NCI-H2196 (cell line): ENCODE results near the gene GARIN5A.

Experiments used
- DNase-seq: peaks from one replicate; lab custom pipeline; 2025; ENCODE audit not compliant: unreplicated experiment; lab: John Stamatoyannopoulos, UW

The GARIN5A gene

DNA sequence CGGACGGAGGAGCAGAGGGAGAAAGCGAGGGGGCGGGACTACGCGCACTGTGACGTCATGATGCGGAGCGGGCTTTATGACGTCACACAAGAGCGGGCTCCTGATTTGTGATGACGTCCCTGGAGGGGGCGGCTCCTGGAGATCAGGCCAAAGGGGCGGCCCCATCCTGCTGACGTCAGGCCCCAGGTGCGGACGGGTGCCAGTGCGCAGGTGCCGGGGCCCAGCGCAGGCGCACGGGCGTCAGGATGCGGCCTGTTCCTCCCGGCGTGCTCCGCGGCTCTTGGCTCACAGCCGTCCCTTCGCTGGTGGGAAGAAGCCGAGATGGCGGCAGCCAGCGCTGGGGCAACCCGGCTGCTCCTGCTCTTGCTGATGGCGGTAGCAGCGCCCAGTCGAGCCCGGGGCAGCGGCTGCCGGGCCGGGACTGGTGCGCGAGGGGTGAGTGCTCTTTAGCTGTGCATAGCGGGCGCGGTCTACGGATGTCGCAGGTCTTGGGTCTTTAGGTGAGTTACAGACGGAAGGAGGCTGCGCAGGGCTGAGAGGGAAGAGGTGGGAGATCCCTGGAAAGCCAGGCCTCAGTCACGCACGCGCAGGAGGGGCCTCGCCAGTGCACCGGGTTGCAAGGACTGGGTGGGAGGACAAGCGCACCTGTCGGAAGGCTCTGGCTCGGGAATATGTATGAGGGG is at the start of gene GARIN5A, which contains the start of gene EMC10:
GARIN5A (minus strand) TSS at position 625 of the 683 bp plus-strand sequence; CDS start at position 165, 460 bp downstream.
EMC10 (plus strand) TSS at position 284 of the 683 bp plus-strand sequence; CDS start at position 322, 38 bp downstream.
- DNase-seq: peak; percentile 95

DNA sequence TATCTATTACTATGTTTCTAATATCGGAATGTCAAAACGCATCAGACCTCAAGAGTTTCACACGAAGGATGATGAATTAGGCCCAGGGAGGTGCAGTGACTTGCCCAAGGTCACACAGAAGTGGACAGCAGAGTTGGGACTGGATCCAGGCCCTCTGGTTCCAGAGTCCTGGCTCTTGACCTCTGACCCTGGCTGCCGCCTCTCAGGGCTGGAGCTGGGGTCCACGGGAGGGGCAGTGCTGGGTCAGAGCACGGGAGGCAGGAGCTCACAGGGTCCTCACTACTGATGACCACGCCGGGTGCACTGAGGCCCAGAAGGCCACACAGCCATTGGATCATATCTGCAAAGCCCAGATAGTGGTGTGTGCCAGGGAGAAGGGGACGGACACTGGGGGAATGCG is 46.2 kb upstream of the GARIN5A start:
- DNase-seq: no peak

DNA sequence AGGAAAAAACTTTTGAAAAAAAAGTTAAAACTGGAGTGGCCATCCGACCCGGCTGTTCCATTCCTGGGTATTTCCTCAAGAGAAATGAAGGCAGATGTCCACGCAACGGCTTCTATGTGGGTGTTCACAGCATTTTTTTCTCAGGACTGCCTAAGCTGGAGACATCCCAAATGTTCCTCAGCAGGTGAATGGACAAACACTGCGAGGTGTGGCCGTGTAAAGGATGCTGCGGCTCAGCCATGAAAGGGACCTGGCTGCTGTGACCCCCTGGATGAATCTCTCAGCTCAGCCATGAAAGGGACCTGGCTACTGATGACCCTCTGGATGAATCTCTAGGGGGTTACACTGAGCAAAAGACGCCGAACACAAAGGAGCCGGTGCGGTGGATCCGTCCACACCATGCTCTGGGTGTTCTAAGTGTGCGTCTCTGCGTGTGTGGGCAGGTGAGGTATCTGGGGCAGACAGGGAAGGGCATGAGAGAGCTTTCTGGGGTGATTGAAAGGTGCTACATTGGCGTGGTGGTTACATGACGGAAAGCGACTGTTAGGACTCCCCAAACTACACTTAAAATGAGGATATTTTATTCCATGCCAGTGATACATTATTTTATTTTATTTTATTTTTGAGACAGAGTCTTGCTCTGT is 44.3 kb upstream of the GARIN5A start:
- DNase-seq: no peak

DNA sequence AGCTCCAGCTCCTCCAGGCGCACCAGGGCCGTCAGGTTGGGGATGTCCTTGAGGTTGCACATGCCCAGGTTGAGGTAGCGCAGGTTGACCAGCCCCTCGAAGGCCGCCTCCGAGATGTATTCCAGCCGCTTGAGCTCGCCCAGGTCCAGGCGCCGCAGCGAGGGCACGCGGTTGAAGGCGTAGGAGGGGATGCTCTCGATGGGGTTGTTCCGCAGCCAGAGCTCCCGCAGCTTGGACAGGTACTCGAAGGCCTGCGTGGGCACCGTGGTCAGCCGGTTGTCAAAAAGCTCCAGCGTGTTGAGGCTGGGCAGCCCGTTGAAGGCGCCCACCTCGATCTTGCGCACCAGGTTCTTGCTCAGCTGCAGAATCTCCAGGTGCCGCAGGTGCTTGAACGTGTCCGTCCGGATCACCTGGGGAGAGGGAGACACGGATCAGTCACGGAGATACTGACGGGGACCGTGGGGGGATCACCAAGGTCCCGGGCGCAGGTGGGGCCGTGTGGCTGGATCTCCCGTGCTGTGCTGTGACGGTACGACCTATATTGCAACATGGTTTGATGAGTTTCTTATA is 42.4 kb upstream of the GARIN5A start:
- no peak for DNase-seq

DNA sequence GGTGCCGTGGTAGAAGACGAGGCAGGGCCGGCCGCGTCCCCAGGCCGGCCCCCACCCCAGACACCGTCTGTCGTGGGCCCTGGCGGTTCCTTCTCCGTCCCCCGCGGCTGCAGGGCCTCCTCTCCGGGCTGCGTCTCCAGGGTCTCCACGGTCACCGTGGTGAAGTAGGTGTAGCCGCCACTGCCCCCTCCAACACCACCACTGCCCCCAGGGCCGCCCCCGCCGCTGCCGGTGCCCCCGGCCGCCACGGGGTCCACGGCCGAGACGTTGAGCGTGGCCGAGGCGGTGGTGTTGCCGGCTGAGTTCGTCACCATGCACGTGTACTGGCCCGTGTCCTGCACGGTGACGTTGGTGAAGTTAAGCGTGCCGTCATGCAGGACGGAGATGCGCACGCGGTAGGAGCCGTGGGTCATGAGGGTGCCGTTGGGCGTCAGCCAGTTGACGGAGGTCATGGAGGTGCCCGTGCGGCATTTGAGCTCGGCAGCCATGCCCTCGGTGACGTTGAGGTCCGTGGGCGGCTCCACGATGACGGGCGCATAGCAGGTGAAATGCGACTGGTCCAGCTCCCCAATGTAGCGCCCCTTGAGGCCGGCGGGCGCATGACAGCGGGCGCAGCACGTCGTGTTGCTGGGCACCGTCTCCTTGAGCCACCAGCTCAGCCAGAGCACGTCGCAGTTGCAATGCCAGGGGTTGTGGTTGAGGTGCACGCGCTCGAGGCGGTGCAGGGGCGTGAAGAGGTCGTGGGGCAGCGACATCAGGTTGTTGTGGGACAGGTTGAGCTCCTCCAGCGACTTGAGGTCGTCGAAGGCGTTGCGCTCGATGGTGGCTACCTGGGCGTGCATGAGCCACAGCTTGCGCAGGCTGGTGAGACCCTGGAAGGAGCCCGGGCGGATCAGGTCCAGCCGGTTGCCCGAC is 41.7 kb upstream of the GARIN5A start:
- DNase-seq: no peak

DNA sequence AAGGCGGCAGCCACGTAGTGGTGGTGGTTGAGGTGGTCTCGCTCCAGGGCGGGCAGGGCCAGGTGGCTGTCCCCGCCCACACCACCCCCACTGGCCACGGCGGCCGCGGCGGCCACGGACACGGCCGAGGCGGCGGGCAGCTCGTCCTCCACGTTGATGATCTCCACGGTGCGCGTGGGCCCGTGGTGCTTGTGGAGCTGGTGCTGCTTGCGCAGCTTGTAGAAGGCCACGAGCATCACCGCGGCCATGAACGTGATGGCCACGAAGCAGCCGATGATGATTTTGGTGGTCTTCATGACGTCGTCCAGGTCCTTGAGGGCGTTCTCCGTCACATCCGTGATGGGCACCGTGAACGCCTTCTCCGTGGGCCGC is 41.0 kb upstream of the GARIN5A start:
- DNase-seq: no peak

DNA sequence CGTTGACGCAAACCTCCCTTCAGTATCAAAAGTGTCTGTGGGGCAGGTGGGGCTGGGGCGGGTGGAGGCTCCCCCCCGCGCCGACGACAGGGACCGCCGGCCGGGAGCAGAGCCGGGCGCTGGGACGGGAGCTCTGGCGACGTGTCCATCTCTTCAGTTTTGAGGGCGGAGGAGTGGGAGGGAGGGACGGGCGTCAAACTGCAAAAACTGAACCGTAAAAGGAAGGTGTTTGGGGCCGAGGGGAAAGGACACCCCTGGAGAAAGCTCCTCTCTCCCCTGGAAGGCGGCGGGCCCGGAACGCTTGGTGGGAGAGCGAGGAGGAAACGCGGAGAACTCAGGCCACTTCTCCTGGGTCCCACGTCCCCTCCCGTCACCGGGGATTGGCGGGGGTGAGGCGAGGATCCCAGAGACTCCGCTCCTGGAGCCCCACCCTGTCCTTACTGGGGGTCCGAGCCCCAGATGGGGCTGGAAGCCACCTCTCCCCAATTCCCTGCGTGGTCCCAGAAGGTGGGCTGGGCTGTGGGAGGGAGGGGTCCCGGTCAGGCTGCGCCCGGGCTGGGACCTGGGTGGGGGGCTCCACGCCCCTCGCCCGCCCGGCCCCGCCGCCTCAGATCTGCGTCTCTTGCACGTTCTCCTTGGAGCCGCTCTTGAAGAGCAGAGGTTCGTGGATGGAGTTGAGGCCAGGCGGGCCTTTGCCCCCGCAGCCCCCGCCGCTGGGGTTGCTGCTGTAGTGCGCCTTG is 40.5 kb upstream of the GARIN5A start:
- no peak for DNase-seq

DNA sequence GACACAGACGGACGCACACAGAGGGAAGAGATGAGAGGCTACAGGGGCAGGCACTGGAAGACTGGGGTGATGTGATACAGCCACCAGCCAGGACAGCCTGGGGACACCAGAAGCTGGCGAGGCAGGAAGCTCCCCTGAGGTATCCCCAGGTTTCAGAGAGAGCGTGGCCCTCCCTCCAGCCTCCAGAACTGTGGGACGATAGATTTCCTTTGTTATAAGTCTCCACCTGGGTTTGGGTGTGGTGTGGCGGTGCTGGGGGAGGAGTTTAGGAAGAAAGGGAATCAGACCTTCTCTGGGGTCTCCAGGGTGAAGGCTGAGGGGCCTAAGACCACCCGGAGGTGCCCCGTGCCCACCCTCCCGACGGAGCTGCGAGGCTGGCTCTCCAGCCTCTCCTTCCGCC is 39.8 kb upstream of the GARIN5A start:
- DNase-seq: no peak

DNA sequence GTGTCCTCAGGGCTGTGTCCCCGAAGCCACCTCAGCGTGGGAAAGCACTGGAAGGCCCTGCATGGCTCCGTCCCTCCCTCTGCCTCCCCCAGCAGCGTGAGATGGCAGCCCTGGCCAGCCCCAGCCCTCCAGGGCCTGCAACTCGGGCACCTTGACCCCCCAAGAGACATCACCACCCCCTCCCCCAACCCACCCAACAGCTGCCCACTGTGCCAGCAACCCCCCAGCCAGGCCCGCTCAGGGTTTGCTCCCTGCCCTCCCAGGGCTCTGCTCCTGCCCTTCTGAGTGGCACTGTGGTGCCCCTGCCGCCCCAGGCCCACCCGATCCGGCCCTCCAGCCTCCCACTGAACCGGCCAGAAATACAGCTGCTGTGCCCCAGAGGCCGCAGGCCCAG is 38.5 kb upstream of the GARIN5A start:
- DNase-seq: no peak

DNA sequence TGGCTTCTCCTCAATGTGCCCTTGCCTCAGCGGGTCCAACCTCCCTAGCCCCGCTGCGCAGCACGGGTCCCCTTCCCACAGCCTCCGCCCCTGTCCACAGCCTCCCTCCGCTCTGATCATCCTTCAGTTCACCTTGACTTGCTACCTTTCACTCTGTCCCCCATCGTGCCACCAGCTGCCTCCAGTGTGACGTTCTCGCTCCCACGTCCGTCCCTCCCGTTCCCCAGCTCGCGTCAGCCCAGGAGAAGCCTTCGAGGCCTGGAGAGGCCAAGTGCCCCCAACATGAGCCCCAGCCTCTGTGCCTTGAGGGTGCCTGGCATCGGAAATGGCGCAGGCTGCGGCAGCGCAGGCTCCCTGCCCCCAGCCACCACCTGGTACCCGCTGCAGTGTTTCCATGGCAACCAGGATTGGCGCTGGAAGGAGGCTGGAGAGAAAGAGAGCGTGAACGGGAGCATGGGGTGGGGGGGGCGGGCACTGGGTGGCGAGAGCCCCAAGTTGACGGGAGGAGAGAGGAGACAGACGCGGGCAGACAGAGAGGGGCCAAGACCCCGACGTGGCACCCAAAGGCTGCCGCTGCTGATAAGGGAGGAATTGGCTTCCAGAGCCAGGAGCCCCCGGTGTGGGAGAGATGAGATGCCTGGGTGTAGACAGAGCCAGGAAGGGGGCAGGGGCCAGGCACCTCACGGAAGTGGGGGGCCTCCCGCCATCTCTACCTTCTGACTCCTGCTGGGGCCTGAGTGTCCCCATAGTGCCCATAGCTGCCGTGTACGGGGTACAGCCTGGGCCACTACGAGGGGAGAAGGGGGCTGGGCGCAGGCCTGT is 37.9 kb upstream of the GARIN5A start:
- DNase-seq: peak; percentile 68

DNA sequence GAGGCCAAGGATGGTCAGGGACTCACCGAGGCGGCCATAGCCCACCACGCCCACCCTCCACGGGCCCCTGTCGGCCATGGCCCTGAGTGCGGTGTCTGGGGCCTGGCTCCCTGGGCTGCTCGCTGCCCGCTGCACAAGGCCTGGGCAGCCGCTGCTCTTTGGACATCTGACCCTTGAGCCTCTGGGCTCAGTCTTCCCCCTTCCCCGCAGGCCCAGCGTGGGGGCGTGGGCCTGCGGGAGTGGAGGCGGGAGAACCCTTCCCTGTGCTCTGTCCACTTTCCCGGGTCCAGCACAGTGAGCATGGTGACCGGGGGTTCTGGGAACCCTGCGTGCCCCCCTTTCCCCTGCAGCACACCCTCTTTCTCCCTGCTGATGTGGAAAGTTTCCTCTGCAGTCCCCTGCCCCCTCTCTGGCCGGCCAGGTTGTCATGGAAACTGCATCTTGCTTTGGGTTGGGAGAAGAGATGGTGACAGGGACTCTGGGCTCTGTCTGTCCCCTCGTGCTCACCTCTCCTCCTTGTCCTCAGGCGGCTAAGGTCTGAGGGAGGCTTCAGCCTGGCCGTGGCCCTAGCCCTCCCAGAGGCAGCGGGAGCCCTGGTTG is 37.2 kb upstream of the GARIN5A start, which contains the start of gene ASPDH:
ASPDH (minus strand) TSS at position 168 of the 600 bp plus-strand sequence; CDS start at position 78, 90 bp downstream.
- no peak for DNase-seq

DNA sequence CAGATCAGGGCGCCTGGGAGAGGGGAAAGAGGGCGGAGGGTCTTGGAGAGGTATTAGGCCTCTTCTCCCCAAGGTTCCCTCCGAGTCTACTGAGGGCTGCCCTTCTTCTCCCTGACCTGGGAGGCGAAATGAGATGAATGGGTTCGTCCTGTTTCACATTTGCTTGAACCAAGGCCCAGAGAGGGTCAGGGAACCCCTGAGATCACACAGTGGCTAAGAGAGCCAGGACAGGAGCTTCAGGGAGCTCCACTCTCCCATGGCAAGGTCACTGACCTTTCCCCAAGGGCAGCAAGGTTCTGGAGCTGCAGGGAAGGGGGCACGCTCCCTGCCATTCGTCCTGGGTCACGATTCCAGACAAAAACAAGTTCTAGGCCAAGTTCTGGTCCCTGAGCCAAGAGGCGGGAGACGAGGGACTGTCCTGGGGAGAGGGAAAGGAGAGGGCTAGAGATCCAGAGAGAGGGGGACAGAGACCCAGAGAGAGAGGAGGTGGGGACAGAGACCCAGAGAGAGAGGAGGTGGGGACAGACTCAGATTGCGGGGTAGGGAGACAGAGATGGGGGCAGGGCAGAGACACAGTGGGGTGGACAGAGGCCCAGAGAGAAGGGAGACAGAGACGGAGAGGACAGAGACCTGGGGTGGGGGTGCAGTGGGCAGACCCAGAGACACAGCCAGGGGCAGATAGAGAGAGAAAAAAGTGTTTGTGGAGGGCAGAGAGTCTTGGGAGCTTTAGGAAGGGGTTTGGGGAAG is 36.5 kb upstream of the GARIN5A start:
- no peak for DNase-seq

DNA sequence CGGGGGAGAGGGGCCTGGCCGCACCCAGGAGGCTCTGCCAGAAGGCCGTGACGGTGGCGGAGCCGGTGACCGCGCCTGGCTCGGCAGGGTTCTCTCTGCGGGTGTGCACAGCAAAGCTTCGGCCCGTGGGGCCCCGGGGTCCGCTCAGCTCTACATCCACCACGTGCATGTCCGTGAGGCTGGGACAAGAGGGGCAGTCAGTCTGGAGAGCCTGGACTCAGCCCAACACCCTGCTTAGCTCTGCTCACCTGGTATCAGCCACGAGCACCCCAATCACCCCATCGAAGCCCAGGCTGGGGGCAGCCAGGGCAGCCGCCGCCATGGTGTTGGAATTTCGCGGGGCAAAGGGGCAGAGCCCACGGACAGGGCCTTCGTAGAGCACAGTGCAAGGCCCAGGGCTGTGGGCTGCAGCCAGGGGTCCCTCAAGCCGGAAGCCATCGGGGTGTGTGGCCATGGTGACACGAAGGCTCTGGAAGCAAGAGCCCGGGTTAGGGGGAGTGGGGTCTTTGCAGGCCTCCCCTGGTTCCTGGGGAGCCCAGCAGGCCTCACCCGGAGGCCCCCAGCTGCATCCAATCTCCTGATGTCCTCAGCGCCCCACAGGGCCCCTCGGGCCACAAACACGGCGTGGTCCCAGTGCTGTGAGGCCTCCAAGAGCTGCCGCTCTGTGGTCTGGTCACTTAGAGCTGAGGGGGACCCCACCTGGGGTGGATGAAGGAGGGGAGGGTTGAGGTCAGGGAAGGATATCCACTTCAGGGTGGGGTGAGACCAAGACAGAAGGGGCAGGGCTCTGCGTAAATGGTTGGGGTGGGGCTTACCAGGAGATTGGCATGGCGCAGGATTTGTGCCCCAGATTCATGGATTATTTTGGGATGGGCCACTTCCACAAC is 35.7 kb upstream of the GARIN5A start:
- no peak for DNase-seq

DNA sequence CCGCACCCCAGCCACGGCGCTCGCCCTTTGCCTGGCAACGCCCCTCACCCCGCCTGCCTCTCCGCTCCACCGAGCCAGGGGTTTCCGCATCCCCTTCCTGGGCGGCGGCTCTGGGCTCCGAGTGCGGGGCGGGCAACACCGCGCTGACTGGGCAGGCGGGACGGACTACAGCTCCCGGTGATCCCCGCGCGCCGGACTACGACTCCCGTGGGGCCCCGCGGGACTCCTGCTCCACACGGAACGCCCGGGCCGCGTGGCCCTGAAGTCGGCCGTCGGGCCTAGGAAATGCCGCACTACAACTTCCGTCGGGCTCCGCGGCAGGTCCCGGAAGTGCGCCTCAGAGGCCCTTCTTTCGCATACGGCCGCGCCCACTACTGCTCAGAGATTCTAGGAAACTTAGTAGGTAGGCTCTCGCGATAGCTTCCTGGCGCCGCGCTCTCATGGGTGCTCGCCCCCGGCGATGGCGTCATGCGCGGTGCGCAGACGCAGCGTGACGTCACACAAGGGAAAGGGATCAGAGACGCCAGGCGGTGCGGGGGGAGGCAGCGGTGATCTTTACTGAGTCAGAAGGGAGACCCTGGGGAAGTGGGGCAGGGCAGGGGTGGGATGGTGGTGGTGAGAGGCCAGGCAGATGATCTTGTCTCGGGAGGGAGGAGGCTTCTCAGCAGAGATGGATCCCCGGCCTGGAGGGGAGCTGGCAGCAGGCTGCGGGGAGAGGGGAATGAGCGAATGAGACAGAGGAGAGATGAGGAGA is 34.6 kb upstream of the GARIN5A start, which contains the start of gene JOSD2:
JOSD2 (minus strand) TSS at position 123 of the 754 bp plus-strand sequence. CDS start 760 bp downstream, outside the sequence.
- peak; percentile 99 for DNase-seq

DNA sequence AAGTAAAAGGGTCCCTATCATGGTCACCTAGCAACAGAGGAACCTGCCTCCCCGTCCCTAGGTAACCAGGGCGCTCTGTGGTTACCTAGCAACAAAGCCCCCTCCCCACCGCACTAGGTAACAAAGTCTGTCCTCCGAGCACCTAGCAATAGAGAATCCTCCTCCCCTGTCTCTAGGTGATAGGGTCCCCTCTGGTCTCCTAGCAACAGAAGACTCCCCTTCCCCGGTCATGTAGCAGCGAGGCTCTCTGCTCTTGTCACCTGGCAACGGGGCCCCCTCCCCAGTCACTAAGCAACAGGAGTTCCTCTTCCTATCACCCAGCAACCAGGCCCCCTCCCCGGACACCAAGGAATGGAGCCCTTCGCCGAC is 34.0 kb upstream of the GARIN5A start:
- DNase-seq: peak; percentile 79

DNA sequence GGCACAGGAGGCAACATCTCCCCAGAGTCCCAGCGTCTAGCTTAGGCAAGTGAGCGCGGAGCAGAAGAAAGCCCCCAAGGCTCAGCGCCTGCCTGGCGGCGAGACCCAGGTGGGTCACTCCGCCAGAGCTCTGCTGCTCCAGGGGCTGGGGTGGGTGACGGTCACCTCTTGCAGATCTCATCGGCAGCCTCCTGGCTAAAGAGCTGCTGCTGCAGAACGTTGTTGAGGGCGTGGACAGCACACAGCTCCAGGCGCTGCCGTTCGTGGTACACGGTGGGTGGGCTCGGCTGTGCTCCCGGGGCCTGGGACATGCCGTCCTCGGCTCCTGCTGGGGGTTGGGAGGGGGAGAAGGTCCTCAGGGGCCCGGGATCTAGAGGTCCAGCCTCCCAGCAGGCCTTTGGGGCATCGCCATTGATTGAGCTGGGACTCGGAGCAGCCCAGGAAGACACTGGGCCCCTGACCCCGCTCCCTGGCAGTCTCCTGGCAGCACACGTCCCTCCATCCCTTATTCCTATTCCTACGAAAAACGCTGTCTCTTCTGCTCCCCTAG is 33.5 kb upstream of the GARIN5A start:
- DNase-seq: no peak
